HG02642 (cell line): ENCODE data around the gene SLC24A4.

ENCODE experiments used
- ATAC-seq: cut with Tn5 transposase; IDR thresholded peaks from one replicate; pipeline ENCODE4 v1.9.1; 2021; ENCODE audit warnings: mild to moderate bottlenecking; ENCODE audit not compliant: unreplicated experiment, poor library complexity

SLC24A4 gene

DNA sequence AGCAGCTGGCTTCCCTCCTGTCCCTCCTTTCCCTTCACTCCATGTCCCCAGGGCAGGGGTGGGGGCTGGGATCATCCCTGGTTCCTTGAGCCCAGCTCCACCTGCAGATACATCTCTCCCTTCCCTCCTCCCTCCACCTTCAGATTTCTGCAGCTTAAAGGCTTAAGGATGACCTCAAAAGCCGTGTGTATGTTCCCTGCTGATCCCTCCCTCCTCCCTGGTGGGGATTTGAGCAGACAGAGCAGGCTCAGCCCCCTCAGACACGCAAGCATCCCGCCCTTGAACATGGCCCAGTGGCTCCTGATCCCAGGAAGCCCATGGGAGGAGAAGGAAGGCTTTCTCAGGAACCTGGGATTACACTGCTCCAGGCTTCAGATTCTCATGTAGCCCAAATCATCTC, 107.7 kb downstream of the SLC24A4 start:
- no peak for ATAC-seq

DNA sequence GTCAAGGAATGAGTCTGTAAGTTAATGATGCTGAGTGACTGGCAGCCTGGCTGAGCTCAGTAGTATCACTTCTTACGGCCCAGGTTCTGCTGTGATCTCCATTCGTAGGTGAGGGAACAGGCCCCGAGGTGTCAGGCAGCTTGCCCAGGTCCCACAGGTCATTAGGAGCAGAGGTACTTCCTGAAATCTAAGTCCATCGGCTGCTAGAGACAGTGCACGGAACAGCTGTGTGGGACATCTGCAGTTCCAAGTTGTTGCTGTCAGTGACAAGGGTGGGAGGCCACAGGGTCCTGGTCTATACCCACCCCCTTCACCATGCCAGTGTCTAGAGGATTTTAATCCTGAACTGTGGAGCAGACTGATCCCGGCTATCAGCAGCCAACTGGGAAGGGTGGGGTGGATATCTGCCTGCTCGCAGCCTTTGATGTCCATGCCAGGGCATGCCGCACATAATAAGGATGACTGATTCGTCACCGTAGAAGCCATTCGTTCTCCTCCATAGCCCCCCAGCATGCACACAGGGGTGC, 108.3 kb downstream of the SLC24A4 start:
- no peak for ATAC-seq

DNA sequence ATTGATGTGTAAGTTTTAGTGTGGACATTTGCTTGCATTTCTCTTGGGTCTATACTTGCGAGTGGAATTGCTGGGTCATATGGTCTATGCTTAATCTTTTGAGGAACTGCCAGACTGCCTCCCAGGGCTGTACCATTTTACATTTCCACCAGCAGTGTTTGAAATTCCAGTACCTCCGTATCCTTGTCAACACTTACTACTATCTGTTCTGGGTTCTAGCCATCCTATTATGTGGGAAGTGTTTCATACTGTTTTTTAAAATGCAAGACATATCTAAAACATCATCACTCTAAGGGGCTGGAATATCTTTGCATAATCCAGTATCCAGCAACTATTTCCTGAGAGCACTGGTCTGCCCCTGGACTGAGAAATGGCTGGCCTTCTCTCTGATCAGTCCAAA, 110.4 kb downstream of the SLC24A4 start:
- ATAC-seq = no peak

DNA sequence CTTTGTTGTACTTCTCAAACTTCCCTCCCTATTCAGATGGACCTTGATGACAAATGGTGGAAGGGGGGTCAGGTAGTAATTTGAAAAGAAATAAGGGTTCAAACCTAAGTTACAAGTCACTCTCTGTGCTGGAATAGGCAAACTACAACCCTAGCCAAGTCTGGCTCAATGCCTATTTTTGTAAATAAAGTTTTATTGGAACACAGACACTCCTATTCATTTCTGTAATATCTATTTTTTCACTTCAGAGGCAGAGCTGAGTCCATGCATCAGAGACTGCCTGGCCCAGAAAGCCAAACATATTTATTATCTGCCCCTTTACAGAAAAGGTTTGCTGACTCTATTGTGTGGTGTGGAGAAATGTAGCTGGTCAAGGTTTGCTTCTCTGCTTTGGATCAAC, 112.2 kb downstream of the SLC24A4 start:
- ATAC-seq = no peak

DNA sequence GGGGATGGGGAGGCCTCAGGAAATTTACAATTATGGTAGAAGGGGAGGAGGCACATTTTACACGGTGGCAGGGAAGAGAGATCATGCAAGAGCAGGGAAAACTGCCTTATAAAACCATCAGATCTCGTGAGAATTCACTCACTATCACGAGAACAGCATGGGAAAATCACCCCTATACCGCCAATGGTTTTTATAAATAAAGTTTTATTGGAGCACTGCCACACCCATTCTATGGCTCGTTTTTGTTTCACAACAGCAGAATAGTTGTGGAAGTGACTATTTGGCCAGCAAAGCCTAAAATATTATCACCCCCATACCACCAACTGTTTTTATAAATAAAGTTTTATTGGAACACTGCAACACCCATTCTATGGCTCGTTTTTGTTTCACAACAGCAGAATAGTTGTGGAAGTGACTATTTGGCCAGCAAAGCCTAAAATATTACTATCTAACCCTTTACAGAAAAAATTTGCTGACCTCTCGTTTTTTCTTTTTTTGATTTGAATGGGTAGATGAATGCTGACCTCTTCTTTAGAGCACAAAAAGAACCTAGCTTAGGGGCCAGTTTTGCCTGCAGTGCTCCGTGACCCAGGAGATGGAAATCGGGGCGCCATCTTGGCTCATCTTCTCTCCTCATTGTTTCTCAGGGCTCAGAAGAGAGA, 113.3 kb downstream of the SLC24A4 start:
- ATAC-seq = no peak

DNA sequence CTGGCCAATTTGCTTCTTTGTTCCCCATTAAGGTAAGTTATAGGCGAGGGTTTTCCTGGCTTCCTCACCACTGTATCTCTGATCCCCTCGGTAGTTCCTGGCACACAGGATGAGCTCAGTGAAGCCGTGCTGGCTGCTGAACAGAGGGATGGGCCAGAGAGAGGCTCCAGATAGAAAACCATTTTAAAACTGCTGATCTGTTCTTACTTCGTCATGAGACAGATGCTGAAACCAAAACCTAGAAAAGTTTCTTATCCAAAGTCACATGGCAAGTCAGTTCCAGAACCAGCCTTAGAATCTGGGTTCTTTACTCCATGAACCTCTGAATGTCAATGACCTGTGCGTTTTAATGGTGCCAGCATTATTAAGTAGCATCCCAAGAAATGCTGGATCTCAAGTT, 114.3 kb downstream of the SLC24A4 start:
- no peak for ATAC-seq

DNA sequence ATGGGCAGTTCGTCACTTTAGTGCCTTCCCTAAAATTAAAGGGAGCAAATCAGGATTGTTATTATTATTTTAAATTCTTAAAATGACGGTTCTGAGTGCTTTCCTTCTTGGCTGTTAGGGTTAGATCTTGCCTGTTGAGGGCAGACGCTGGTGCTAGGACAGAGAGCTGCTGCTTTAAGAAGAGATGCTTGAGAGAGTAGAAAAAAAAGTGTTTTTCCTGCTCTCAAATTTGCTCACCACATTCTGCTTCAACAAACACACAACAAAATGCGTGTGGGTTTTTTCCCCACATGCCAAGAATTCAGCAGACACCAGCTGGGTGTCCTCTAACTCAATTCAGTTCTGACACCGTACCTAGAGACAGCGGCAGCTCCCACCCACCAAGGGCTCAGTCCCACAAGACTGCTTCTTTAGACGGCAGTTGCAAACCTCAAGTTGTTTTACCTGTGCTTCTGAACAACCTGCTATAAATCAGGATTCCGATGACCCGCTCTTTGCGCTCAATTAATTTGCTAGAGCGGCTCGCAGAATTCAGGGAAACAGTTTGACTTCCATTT, 114.8 kb downstream of the SLC24A4 start:
- no peak for ATAC-seq

DNA sequence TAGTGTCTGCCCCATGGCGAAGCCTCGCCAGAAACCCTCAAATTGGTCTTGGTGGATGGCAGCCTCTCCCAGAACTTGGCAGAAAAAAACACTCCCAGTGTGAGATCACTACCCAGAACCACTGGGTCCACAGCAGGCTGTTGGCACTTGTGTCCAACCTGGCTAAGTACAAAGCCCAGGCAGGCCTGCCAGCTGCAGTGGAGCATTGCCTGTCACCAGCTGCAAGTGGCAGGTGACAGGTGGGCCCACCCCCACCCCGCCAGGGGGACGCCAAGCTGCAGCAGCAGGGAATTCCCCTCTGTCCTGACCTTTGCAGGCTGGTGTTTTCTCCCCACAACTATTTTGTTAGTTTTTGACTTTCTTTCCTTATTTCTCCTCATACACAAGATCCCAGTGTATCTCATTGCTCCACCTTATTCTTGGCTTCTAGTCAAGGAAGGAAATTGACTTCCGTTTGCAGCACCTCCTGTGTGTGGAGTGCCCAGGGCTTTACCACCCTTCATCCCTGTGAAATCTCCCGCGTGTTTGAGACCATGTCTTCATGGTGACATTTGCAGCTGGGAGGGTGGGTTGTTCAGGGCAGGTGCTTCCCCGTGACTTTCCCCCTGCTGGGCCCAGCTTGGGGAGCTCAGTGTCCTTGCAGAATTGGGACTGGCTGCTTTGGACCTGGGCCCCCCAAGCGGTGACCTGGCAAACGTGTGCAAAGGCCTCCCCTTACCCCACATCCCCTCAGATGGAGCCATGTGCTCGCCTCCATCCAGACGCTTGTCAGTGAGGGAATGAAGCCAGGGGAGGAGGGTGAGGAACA, 116.8 kb downstream of the SLC24A4 start:
- no peak for ATAC-seq

DNA sequence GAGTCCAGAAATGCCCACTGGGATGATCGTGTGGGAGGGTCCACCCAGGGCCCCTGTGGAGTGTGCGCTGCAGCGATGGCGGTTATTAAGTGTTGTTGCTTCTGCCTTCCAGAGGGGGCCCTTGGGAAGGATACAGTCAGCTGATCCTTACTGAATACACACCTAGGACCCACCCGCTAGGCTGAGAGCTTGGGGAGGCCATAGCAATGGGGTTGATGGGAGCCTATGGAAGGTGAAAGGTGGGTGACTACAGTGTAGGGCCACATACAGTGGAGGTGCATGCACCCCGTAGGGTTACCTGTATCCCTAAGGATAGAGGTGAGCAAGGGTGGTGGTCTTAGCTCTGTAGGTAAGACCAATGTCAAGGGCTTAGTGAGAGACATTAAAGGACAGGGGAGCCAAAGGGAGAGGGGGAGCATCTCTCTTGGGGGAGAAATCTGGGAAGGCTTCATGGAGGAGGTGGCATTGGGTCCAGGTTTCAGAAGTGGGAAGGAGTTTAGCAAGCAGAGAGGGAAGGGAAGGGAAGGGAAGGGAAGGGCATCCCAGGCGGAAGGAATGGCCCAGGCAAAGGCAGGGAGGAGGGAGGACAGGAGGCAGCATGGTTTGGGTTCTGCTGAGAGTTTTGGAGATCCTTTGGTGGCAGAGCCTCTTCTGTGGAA, 117.5 kb downstream of the SLC24A4 start:
- no peak for ATAC-seq

DNA sequence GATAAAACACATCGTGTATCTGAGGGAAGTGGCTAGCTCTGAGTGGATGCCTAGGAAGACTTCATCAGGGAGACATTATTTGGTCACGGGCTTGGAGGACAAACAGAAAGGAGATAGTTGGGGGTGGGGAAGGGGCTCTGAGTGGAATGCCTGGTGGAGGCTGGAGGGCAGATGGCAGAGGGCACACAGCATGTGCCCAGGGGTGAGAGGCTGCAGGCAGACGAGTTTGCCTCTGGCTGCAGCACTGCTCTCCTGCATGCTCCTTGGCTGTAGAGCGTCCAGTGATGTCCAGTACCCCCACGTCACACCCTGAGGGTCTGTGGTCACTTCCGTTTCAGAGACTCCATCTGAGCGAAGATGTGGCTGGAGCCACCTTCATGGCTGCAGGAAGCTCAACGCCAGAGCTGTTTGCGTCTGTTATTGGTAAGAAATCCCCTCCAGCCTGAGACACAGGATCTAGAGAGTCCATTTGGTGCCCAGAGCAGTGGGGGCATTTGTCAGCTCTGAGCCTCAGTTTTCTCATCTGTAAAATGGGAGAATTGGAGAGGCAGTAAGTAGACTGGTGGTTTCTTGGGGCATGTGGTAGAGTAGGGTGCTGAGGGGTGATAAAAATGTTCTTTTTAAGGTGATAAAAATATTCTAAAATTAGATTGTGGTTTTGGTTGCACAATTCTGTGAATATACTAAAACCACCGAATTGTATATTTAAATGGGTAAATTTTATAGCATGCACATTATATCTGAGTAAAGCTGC, 119.0 kb downstream of the SLC24A4 start:
- ATAC-seq = no peak

DNA sequence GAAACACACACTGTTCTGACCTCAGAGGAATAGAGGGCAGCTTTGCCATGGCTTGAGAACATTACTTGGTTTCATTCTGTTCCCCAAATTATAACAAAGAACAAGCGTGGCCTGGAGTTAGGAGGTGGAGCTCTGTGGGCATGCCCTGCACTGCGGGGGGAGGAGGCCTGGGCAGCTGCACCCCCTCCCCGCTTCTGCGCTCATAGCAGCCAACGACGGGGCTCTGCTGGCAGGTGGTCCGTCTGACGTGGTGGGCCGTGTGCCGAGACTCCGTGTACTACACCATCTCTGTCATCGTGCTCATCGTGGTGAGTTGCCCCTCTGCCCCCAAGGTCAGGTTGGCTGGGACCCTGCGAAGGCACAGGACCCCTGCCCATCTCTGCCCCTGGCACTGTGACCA, 120.2 kb downstream of the SLC24A4 start:
- no peak for ATAC-seq

DNA sequence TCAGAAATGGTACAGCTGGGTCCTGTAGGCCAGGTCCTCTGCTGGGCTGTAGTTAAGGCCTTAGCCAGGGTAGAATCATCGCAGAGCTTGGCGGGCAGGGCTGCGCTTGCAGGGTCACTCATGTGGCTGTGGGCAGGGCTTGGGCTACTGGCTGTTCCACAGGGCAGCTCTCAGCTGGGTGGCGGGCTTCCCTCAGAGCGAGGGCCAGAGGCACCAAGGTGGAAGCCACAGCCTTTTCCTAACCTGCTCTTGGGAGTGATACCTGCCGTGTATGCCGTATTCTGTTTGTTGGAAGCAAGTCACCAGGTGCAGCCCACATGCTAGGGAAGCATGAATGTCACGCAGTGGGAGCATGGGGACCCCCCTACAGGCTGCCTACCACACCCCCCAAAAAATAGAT, 120.8 kb downstream of the SLC24A4 start:
- ATAC-seq = no peak

DNA sequence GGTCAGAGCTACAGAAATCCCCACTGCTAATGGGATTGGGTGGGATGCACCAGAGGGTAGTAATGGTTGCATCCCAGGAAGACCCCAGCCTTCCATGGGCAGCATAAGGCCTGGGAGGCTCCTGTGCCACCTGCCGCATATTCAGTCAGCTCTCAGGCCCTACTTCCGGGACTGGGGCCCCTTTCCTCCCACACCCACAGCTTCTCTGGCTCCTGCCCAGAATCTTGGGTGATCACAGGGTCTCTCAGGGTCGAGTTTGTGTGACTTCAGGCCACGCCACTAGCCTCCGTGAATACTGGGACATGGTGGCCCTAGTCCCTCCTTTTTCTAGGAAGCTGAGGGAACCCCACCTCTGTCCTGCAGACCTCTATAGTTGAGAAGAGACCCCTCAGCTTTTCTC, 123.8 kb downstream of the SLC24A4 start:
- ATAC-seq = no peak

DNA sequence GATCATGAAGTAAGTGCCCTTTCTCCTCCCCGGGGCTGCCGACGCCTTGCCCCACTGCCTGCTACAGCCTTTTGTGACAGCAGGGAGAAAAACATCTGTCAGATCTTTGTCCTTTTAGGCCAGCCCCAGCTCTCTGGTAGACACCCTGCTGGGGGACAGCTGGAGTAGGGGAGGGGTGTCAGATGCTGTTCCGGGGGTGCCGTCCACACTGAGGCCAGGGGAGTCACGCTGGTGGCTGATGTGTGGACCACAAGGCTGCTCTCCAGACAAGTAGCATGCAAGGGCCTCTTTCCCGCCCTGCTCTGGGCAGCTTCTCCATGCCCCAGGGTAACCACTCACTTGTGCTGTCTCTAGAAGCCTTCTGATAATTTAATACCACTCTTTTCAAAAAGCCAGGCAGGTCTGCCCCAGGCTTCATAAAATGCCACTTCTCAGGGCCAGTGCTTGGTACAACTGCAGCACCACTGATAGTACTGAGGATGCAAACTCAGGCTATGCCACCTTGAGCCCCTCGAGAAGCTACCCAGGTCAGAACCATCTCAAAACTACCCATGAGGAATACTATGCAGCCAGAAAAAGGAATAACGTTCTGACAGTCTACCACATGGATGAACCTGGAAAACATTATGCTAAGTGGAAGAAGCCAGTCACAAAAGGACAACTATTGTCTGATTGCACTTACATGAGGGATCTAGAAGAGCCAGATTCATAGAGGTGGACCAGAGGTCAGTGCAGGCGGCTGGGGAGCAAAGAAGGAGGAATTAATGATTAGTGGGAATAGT, 124.6 kb downstream of the SLC24A4 start:
- no peak for ATAC-seq

DNA sequence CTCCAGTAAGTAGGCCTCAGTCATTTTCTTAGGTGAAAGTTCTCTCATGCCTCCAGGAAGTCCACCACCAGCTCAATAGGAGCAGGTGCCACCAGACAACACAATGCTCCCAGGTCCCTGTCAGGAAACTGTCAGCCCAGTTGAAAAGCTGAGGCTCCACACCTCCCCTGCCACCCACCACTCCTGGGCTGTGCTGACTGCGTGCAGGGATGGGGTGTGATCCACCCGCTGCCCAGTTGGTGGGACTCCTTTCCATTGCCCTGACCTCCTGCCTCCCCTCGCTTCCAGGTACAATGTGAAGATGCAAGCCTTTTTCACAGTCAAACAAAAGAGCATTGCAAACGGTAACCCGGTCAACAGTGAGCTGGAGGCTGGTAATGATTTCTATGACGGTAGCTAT, 125.8 kb downstream of the SLC24A4 start:
- no peak for ATAC-seq

DNA sequence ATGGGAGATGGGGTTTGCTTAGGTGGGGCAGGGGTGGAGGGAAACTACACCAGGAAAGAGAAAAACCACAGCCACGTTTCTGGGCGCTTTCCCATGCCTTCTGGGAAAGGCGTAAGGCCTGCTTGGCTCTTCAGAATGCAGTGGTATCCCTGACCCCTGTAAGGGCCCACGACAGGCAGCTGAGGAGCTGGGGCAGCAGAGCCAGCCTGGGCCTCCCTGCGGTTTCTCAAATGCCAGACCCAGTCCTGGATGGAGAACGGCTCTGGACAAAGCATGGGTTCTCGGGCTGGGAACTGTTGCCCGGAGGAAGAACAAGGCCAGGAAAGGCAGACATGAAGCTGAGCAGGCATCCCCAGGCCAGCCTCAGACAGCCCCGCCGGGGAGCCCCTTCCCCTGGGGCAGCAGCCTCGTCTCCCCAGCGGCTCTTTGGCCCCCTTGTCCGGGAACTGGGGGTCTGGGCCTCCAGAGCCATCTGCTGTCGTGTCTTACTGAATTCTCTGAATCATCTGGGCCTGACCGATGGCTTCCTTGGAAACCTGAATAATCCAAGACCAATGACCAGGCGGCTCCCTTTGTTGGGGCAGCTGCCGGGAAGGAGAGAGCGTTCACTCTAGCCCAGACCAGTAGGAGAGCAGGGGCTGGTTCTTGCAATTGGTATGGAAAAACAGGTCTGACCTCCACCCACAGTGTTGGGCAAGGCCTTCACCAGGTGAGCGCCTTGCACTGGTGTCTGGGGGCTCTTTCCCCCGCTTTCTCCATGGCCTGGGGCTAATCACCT, 126.6 kb downstream of the SLC24A4 start:
- no peak for ATAC-seq

DNA sequence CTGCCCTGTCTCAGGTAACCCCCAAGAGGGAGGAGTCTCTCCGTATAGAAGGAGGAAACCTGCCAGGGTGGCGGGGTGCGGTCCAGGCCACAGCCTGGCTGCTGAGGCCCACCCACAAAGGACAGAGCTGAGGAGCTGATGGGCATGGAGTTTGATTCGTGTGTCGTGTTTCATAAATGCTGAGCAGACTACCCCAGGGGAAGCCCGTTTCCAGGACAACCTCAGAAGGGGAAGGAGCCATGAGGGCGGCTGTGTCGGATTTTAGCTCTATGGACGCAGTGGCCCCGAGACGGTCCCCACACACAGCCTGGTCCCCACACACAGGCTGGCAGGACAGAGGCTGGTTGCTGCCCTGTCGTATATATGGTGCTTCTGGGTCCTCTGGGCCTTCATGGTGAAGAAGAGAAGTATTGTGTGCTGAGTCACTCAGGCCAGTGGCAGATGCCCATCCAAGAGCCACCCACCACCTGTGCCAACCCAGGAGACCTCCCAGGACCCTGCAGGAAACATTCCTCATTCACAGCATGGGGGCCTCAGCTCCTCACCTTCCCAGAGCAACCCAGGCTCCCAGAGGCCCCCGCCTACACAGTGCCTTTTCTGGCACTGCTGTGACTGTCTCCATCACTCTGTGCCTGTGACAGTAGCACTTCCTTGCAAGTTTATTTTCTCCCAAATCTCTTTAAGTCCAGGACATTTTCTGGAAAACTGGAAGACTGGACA, 127.5 kb downstream of the SLC24A4 start:
- ATAC-seq = no peak

DNA sequence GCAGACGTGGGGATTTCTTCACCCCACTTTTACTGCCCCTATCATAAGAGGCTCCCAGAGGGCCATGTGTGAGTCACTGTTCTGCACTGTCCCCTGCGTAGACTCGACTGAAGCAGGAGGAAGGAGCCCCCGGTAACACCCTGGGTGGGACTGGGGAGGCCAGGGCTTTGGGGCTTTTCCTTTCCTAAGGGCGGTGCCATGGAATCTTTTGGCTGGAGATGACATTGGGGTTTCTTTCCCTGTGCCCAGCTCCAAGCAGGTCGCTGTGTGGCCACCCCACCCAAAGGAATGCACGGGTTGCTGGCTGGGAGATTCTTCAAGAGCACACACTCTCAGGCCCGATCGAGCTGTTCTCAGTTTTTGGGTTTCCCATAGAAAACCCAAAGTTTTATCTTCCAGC, 128.3 kb downstream of the SLC24A4 start:
- ATAC-seq = no peak
